ENCODE results near the gene LRRC53. TPM values are rescaled to one million over a fixed set of nuclear protein-coding genes. Genes with fewer than 3 reads are reported as not detected.

Gene LRRC53
- total RNA-seq, 2 experiments from 2014 or later = not detected

GRCh38 chr1:74508449-74508848, 4.0 kb downstream of the LRRC53 start:
- no peak for DNase-seq
- no peaks in the 10 kb centered on the region for H3K36me3 Mint-ChIP-seq
- H3K27me3 Mint-ChIP-seq = peaks cover 4% of the 10 kb centered on the region
- no peaks in the 10 kb centered on the region for H3K4me1 Mint-ChIP-seq
- no peaks in the 10 kb centered on the region for H3K9me3 Mint-ChIP-seq
- no peak overlapping the region for H3K27ac Mint-ChIP-seq
- H3K4me3 Mint-ChIP-seq = no peak overlapping the region

DNA sequence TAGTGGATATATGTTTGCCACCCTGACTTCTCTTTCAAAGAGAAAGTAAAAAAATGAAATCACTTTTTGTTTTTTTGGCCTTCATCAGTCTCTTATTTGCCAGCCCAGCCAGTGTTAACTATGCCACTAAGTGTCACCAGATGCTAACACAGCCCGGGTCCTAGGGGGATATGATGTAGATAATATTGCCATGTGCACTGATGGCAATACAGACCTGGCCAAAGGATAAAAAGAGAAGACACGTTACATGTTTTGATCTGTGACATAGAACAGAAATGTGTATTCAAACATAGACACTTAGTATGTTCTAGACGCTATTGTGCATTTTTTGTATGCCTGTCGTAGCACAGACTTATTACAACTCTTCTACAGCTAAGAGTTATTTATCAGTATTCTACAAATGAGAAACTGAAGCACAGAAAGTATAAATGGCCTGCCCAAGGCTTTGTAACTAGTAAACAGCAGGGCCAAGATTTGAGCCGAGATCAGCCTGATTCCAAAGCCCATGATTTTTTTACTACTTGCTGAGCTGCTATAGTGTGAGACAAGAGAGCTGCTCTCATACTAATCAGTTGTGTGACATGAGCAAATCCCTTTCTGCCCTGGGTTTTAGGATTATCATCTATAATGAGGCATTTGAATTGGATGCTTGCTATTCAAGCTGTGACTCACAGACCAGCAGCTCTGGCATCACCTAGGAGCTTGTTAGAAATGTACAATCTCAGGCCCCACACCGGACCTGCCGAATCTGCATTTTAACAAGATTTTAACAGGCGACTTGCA, 6.3 kb downstream of the LRRC53 start:
- no peak for DNase-seq
- Mint-ChIP-seq H3K27ac (no peak overlapping the region), H3K9me3 (no peaks in the 10 kb centered on the region), H3K4me3 (no peak overlapping the region), H3K27me3 (no peaks in the 10 kb centered on the region), H3K4me1 (no peaks in the 10 kb centered on the region), H3K36me3 (no peaks in the 10 kb centered on the region)

DNA sequence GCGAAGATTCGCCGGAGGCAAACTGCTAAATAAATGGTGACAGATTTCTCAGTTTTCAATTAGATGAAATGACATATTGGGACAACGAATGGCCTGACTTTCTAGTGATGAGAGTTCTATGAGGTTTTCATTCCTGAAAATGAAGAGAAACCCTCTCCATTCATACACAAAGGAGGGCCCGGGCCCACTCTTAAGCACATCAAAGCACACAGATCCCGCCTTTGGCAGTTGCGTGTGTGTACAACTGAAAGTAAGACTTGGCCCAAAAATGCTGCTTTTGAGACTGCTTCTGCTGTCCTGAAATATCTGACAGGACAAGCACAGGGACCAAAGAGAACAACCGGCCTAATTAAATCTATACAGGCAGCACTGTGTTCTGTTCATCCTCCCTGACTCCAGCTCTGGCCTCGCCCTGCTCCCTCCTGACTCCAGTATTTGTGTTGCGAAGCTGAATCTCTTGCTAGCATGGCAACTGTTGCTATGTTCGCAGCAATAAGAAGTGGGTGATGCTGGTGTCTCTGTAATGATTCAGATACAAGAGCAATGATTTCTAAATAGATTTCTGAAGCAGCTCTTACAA, 7.4 kb downstream of the LRRC53 start:
- H3K27ac Mint-ChIP-seq = no peak overlapping the region
- no peaks in the 10 kb centered on the region for H3K9me3 Mint-ChIP-seq
- H3K36me3 Mint-ChIP-seq = no peaks in the 10 kb centered on the region
- H3K4me1 Mint-ChIP-seq = no peaks in the 10 kb centered on the region
- H3K27me3 Mint-ChIP-seq = no peaks in the 10 kb centered on the region
- no peak overlapping the region for H3K4me3 Mint-ChIP-seq
- no peak for DNase-seq

- H3K27ac Mint-ChIP-seq = no peak overlapping the region
- H3K4me1 Mint-ChIP-seq = no peaks in the 10 kb centered on the region
- DNase-seq = peak; percentile 21
- no peaks in the 10 kb centered on the region for H3K9me3 Mint-ChIP-seq
- H3K27me3 Mint-ChIP-seq = no peaks in the 10 kb centered on the region
- no peaks in the 10 kb centered on the region for H3K36me3 Mint-ChIP-seq
- no peak overlapping the region for H3K4me3 Mint-ChIP-seq
Measured at GRCh38 chr1:74504125-74504932, 8.1 kb downstream of the LRRC53 start.

- H3K4me1 Mint-ChIP-seq = no peaks in the 10 kb centered on the region
Measured at GRCh38 chr1:74502858-74503257, 9.6 kb downstream of the LRRC53 start.

DNA sequence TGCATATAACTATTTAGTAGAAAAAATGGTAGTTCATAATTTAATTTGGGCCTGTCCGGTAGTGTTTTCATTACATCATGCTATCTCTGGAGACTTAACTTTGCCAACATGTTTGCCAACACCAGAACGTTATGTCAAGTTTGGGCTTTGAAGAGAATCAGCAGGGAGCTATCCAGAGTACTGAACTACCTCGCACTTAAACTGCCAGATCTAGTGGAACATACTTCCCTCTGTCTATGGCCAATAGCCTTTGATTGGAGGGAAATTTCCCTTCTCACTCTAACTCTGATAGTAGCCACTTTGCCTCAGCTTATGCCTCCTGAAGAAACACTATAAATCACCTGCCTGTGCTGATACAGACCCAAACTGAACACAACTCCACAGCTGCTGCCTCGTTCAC, 10.0 kb downstream of the LRRC53 start:
- Mint-ChIP-seq H3K36me3 (no peaks in the 10 kb centered on the region), H3K4me3 (no peak overlapping the region), H3K27me3 (no peaks in the 10 kb centered on the region), H3K4me1 (no peaks in the 10 kb centered on the region), H3K27ac (no peak overlapping the region), H3K9me3 (no peaks in the 10 kb centered on the region)
- DNase-seq = no peak

More at GRCh38 chr1:74502858-74503257, 9.6 kb downstream of the LRRC53 start:
- Mint-ChIP-seq H3K4me3 (no peak overlapping the region), H3K27ac (no peak overlapping the region), H3K9me3 (no peaks in the 10 kb centered on the region), H3K27me3 (no peaks in the 10 kb centered on the region), H3K36me3 (no peaks in the 10 kb centered on the region)
- DNase-seq = no peak

- Mint-ChIP-seq H3K27ac (no peak overlapping the region), H3K9me3 (no peaks in the 10 kb centered on the region), H3K4me3 (no peak overlapping the region), H3K4me1 (no peaks in the 10 kb centered on the region), H3K36me3 (no peaks in the 10 kb centered on the region), H3K27me3 (no peaks in the 10 kb centered on the region)
- no peak for DNase-seq
Measured at GRCh38 chr1:74498901-74499300, 13.5 kb downstream of the LRRC53 start.

DNA sequence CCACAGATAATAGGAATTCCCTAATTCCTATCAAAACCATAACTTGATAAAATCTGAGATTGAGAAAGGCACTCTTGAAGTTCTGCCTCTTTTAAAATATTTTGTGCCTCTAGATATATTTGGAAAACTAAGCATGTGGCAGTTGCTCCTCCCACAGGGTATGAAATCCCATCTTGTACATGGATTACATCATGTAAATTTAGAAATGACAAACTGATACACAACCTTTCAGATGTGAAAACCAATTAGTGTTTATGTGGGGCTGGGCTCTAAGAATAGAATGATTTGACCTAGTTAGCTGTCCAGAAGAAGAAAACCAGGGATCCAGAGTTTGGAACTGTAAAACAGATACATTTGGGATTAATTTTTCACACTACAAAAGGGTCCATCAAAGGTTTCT, 15.7 kb downstream of the LRRC53 start:
- Mint-ChIP-seq H3K4me1 (no peaks in the 10 kb centered on the region), H3K36me3 (no peaks in the 10 kb centered on the region), H3K4me3 (no peak overlapping the region), H3K27me3 (no peaks in the 10 kb centered on the region), H3K9me3 (no peaks in the 10 kb centered on the region), H3K27ac (no peak overlapping the region)
- no peak for DNase-seq

DNA sequence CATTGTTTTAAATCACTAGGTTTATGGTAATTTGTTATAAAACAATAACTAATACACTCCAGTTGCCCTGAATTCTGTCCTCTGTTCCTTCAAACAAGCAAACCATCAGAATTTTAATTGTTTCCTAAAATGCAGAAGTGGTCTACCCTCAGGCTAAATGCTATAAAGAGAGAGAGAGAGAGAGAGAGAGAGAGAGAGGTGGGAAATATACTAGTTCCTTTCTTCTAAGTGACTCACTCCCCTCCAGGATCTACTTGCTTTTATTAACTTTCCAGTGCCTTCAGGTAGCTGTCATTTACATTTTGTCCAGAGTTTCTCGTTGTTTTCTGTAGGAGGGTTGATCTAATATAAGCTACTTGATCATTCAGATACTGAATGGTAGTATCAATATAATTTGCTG, 26.4 kb downstream of the LRRC53 start:
- Mint-ChIP-seq H3K27ac (no peak overlapping the region), H3K4me1 (no peaks in the 10 kb centered on the region), H3K27me3 (no peaks in the 10 kb centered on the region), H3K36me3 (no peaks in the 10 kb centered on the region), H3K9me3 (no peaks in the 10 kb centered on the region), H3K4me3 (no peak overlapping the region)
- DNase-seq = no peak

- H3K27me3 Mint-ChIP-seq = no peaks in the 10 kb centered on the region
- no peak overlapping the region for H3K27ac Mint-ChIP-seq
- no peaks in the 10 kb centered on the region for H3K9me3 Mint-ChIP-seq
- DNase-seq = no peak
- H3K4me3 Mint-ChIP-seq = no peak overlapping the region
- no peaks in the 10 kb centered on the region for H3K36me3 Mint-ChIP-seq
- no peaks in the 10 kb centered on the region for H3K4me1 Mint-ChIP-seq
Measured at GRCh38 chr1:74485622-74486021, 26.8 kb downstream of the LRRC53 start.

DNA sequence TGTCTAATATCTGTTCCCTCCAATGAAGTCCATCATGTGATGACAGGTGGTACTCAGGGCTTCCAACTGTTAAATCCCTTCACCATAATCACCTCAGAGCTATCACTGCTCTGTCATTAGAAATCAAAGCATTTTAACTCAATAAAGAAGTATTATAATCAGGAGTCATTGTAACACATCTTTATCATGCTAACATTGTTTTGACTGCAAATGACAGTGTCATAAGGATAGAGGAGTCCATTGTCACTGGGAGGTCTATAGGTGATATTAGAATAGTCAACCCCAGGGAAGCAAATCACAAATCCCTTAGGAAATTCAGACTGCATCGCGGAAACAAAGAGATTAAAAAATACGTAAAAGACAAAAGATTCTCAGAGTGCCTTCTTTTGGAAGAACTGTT, 30.8 kb downstream of the LRRC53 start:
- DNase-seq = no peak
- no peak overlapping the region for H3K27ac Mint-ChIP-seq
- peaks cover 5% of the 10 kb centered on the region for H3K27me3 Mint-ChIP-seq
- no peaks in the 10 kb centered on the region for H3K36me3 Mint-ChIP-seq
- no peaks in the 10 kb centered on the region for H3K9me3 Mint-ChIP-seq
- H3K4me3 Mint-ChIP-seq = no peak overlapping the region
- H3K4me1 Mint-ChIP-seq = no peaks in the 10 kb centered on the region

GRCh38 chr1:74480068-74480467, 32.3 kb downstream of the LRRC53 start:
- Mint-ChIP-seq H3K36me3 (no peaks in the 10 kb centered on the region), H3K27ac (no peak overlapping the region), H3K4me1 (no peaks in the 10 kb centered on the region), H3K27me3 (peaks cover 5% of the 10 kb centered on the region), H3K9me3 (no peaks in the 10 kb centered on the region), H3K4me3 (no peak overlapping the region)
- no peak for DNase-seq

- H3K36me3 Mint-ChIP-seq = no peaks in the 10 kb centered on the region
- no peak overlapping the region for H3K27ac Mint-ChIP-seq
- peaks cover 5% of the 10 kb centered on the region for H3K27me3 Mint-ChIP-seq
- H3K9me3 Mint-ChIP-seq = no peaks in the 10 kb centered on the region
- no peaks in the 10 kb centered on the region for H3K4me1 Mint-ChIP-seq
- no peak overlapping the region for H3K4me3 Mint-ChIP-seq
- no peak for DNase-seq
Measured at GRCh38 chr1:74478979-74479378, 33.4 kb downstream of the LRRC53 start.

DNA sequence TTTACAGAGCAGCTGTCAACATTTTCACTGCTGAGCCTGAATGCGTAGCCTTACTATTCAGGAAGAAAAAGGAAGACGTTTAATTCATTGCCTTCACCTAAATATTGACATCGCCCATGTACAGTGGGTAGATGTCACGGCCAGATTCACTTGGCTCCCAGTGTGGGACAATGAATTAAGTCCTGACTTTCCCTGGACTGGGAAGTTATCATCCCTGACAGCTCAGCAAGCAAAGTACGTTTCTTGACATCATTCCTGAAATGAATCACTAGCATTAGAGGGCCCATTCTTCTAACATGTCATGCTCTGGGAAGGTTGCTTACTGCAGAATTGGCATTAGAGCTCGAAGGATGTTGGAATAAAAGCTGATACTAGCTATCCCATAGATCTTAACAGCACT, 37.8 kb downstream of the LRRC53 start:
- no peak for DNase-seq
- Mint-ChIP-seq H3K4me1 (no peaks in the 10 kb centered on the region), H3K36me3 (no peaks in the 10 kb centered on the region), H3K9me3 (no peaks in the 10 kb centered on the region), H3K27ac (no peak overlapping the region), H3K4me3 (no peak overlapping the region), H3K27me3 (no peaks in the 10 kb centered on the region)

DNA sequence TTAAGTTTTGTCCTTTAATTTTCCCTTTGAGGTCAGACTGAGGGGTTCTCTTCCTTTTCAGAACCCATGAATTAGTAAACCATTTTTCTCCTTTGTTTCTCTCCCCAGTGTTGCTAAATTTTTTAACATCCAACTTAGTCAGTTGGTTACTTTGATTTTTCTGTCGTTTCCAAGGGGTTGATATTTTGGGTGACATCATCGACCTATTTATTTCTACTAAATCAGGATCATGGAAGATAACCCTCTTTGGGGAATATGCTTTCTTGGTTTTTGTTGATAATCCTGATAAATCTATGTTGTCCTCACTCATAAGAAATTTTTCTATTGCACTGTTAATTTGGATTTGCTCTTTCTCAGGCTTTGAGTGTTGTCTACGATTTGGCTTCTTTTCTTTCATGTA, 40.9 kb downstream of the LRRC53 start:
- no peaks in the 10 kb centered on the region for H3K36me3 Mint-ChIP-seq
- peaks cover 4% of the 10 kb centered on the region for H3K27me3 Mint-ChIP-seq
- H3K4me1 Mint-ChIP-seq = no peaks in the 10 kb centered on the region
- no peaks in the 10 kb centered on the region for H3K9me3 Mint-ChIP-seq
- no peak overlapping the region for H3K4me3 Mint-ChIP-seq
- DNase-seq = no peak
- H3K27ac Mint-ChIP-seq = no peak overlapping the region

Data from activated naive CD8-positive, alpha-beta T cell treated with anti-CD3 and anti-CD28 coated beads for 36 hours (primary cell).